EL (cell line): ENCODE results near the gene NOXA1.

ENCODE experiments used
- DNase-seq: peaks from one replicate; pipeline ENCODE4 v3.0.0-alpha.2; 2016

The NOXA1 gene

GRCh38 chr9:137388589-137389427 lies 34.4 kb upstream of the NOXA1 start:
- DNase-seq, result no peak

GRCh38 chr9:137389428-137389746 lies 33.8 kb upstream of the NOXA1 start:
- no peak for DNase-seq

DNA sequence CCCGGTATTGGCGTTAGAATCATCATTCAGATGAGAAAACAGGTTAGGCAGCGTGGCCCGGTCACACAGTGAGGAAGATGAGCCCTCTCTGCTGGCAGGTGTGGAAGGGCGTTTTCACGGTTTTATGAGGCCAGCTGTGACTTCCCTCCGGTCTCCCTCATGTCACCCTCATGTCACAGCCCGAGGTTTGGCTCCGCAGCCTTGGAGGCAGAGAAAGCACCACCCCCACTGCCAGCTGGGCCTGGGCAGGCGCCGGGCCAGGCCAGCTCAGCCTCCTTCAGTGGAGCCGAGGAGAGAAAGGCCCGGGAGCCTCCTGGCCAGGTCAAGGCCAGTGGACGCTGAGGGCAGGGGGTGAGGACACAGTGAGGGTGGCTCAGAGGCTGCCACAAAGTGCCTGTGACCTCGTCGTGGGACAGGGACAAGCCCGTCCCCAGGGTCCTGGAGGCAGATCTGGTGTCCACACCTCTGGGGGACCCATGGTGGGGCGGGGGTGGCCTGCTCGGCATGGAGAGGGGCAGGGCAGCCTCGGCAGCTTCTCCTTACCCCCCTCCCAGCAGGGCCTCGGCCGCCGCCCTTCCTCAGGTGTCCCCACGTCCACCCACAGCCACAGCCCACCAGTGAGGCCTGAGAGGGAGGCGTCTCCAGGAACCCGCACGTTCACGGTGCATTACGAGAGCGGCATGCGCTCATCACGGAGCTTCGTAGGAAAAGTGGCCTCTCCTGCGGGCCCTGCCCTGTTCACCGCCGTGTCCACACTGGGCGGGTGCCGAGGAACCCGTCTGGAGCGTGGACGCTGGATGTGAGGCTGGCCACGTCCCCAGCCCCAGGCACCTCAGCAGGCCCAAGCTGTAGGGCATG lies 32.4 kb upstream of the NOXA1 start:
- no peak for DNase-seq

DNA sequence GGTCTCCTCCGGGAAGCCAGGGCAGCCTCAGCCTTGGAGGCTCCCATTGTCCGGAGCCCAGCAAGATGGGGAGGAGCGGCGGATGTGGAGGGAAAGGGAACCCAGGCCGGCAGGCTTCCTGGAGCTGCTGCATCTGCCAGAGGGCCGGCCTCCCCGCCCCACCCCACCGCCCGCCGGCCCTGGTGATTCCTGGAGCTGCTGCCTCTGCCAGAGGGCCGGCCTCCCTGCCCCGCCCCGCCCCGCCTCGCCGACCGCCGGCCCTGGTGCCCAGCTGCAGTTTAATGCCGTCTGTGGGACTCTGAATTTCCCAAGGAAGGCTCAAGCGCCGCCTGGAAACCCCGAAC lies 31.8 kb upstream of the NOXA1 start:
- DNase-seq, result no peak

- DNase-seq, result no peak
These were observed 30.8 kb upstream of the NOXA1 start for GRCh38 chr9:137392232-137393007.

- DNase-seq, result no peak
These were observed 29.7 kb upstream of the NOXA1 start for GRCh38 chr9:137393176-137394150.

GRCh38 chr9:137394866-137395665 lies 28.1 kb upstream of the NOXA1 start:
- no peak for DNase-seq

- no peak for DNase-seq
These were observed 27.6 kb upstream of the NOXA1 start for GRCh38 chr9:137395666-137396010.

GRCh38 chr9:137396227-137396626 lies 27.0 kb upstream of the NOXA1 start:
- peak; percentile 52 for DNase-seq

- no peak for DNase-seq
These were observed 26.4 kb upstream of the NOXA1 start for GRCh38 chr9:137396634-137397367.

DNA sequence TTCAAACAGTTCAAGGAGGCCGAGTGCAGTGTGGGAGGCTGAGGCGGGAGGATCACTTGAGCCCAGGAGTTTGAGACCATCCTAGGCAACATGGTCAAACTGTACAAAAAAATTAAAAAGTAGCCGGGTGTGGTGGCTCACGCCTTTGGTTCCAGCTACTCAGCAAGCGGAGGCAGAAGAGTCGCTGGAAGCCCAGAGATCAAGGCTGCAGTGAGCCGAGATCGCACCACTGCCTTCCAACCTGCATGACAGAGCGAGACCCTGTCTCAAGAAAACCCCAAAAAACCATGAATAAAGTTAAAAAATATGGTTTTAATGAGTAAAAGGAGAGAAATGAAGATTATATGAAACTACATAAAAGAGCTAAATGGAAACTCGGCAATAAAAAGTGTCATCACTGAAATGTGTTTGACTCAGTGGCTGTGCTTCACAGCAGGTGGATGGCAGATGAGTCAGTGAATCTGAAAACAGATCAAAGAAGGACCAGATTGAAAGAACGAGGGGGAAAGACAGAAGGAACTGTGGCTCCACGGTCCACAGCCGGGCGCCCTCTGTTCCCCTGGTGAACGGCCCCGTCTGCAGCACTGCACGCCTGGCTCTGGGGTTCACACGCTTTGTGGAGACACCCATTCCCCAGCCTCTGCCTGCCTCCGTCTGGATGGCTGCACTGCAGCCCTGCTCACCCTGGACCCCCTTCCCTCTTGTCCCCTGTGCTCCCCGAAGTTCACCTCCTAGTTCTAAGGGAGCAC lies 25.3 kb upstream of the NOXA1 start:
- no peak for DNase-seq

DNA sequence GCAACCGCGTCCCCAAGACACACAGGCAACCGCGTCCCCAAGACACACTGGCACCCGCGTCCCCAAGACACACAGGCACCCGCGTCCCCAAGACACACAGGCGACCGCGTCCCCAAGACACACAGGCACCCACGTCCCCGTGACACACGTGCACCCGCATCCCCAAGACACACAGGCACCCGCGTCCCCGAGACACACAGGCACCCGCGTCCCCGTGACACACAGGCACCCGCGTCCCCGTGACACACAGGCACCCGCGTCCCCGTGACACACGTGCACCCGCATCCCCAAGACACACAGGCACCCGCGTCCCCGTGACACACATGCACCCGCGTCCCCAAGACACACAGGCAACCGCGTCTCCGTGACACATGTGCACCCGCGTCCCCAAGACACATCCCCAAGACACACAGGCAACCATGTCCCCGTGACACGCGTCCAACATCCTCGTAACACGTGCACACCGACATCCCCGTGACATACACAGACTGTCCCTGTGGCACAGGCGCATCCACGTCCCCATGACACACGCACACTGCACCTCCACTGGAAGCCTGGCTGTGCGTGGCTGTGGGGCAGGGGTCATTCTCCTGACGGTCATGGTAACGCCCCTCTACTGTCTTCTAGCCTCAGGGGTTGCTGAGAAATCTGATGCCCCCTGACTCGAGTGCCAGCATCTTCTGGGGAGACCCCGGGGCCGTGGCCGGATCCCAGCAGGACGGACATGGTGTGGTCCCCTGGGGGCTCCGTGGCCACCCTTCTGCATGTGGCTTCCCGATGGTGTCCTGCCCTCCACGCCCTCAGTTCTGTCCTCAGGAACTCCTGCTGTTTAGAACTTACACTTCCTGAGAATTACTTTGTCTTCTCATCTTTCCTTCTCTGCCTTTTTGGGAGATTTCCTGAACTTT lies 24.4 kb upstream of the NOXA1 start:
- no peak for DNase-seq

DNA sequence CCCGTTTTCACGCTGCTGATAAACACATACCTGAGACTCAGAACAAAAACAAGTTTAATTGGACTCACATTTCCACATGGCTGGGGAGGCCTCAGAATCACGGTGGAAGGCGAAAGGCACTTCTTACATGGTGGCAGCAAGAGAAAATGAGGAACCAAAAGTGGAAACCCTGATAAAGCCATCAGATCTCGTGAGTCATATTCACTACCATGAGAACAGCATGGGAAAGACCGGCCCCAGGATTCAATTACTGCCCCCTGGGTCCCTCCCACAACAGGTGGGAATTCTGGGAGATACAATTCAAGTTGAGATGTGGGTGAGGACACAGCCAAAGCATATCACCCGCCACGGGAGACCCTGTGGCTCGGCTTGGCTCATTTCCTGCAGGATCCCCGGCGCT lies 20.4 kb upstream of the NOXA1 start:
- DNase-seq, result no peak

- no peak for DNase-seq
These were observed 19.9 kb upstream of the NOXA1 start for GRCh38 chr9:137403269-137403668.

- DNase-seq, result no peak
These were observed 18.1 kb upstream of the NOXA1 start for GRCh38 chr9:137404961-137405567.

- DNase-seq, result no peak
These were observed 17.5 kb upstream of the NOXA1 start for GRCh38 chr9:137405677-137406081.

- no peak for DNase-seq
These were observed 17.0 kb upstream of the NOXA1 start for GRCh38 chr9:137406085-137406760.
